ENCODE measurements around the gene ANKRD12.

ANKRD12 gene

DNA sequence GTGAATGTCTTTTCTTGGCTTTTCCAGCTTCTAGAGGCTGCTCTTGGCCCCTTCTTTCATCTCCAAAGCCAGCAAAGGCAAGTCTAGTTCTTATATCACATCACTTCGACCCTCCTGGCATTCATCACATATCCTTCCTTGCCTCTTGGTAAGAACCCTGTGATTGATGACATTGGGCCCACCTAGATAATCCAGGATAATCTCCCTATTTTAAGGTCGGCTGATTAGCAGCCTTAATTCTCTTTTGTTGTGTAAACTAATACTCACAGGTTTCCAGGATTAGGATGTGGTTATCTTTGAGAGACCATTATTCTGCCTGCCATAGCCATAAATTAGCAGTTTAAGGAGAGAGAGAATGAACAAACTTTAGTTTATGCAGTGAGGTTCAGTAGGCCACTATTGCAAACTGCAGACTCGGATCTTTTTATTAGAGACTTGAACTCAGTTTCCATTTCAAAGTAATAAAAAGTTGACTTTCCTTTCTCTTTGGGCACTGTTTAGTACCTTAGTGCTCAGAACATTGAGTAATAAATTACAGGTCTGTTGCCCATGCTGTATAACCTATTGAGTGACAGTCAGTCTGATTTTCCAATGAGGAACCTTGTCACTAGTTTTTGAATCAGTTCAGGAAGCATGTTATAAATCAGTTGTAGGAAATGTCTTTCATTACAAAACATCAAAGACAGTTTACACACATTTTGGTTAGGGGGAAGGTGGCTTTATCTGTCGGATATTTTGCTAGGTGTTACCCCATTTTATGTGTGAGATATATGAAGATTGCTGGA lies 29.6 kb upstream of the ANKRD12 start:
- Histone ChIP-seq H3K4me3 (ENCODE audit: low read length) (peak overlapping the region; percentile 79), H3K4me2 (ENCODE audit: low read length) (peak overlapping the region; percentile 85), H4K20me1 (ENCODE audit: control insufficient read depth, insufficient read depth, low read depth, low read length) (peaks cover 58% of the 10 kb centered on the region), H3K36me3 (ENCODE audit: control insufficient read depth, low read length) (peaks cover 90% of the 10 kb centered on the region), H3K4me1 (ENCODE audit: control insufficient read depth, low read length) (peaks cover 65% of the 10 kb centered on the region), H3K27me3 (ENCODE audit: control insufficient read depth, low read length) (no peaks in the 10 kb centered on the region), H3F3A (ENCODE audit: control insufficient read depth, insufficient read depth) (no peaks in the 10 kb centered on the region), H3K9me3 (ENCODE audit: control insufficient read depth, insufficient read depth, low read length) (no peaks in the 10 kb centered on the region), H3K27ac (ENCODE audit: low read depth, low read length) (no peak overlapping the region), H3K9me2 (replicated peaks; ENCODE audit: control insufficient read depth, low read length) (no peaks in the 10 kb centered on the region), H3K79me2 (ENCODE audit: control insufficient read depth, low read length) (peaks cover 97% of the 10 kb centered on the region)
- TF ChIP-seq, protein P1, sequence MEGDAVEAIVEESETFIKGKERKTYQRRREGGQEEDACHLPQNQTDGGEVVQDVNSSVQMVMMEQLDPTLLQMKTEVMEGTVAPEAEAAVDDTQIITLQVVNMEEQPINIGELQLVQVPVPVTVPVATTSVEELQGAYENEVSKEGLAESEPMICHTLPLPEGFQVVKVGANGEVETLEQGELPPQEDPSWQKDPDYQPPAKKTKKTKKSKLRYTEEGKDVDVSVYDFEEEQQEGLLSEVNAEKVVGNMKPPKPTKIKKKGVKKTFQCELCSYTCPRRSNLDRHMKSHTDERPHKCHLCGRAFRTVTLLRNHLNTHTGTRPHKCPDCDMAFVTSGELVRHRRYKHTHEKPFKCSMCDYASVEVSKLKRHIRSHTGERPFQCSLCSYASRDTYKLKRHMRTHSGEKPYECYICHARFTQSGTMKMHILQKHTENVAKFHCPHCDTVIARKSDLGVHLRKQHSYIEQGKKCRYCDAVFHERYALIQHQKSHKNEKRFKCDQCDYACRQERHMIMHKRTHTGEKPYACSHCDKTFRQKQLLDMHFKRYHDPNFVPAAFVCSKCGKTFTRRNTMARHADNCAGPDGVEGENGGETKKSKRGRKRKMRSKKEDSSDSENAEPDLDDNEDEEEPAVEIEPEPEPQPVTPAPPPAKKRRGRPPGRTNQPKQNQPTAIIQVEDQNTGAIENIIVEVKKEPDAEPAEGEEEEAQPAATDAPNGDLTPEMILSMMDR (IDR thresholded peaks at IDR 0.05; ENCODE audit: low read depth, low read length, poor library complexity, severe bottlenecking): no peak
- no peak for TF ChIP-seq EZH2phosphoT487 (IDR thresholded peaks at IDR 0.05; ENCODE audit: borderline replicate concordance, low read length)

DNA sequence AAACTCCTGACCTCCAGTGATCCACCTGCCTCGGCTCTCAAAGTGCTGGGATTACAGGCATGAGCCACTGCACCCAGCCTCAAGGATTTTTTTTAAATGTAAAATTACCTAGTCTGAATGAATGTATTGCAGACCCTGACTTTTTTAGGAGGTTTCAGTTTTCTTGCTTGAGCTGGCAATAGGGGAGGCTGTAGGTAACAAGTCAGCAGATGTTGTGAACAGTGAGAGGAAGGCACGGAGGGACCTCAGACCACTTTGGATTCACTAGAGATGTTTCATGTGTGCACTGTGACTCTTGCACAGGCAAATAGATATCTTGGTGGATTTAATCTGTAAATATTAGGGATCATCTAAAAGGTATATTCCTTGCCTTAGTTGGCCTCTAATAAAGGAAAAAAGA lies 27.7 kb upstream of the ANKRD12 start:
- Histone ChIP-seq H3K27me3 (ENCODE audit: control insufficient read depth, low read length) (no peaks in the 10 kb centered on the region), H3F3A (ENCODE audit: control insufficient read depth, insufficient read depth) (no peaks in the 10 kb centered on the region), H3K36me3 (ENCODE audit: control insufficient read depth, low read length) (peaks cover 85% of the 10 kb centered on the region), H3K9me3 (ENCODE audit: control insufficient read depth, insufficient read depth, low read length) (no peaks in the 10 kb centered on the region), H4K20me1 (ENCODE audit: control insufficient read depth, insufficient read depth, low read depth, low read length) (peaks cover 51% of the 10 kb centered on the region), H3K4me2 (ENCODE audit: low read length) (0 out of 2 replicates have a peak overlapping the region, but pooled peaks have one; percentile 1), H3K79me2 (ENCODE audit: control insufficient read depth, low read length) (peaks cover 100% of the 10 kb centered on the region), H3K27ac (ENCODE audit: low read depth, low read length) (no peak overlapping the region), H3K4me3 (ENCODE audit: low read length) (no peak overlapping the region), H3K9me2 (replicated peaks; ENCODE audit: control insufficient read depth, low read length) (no peaks in the 10 kb centered on the region), H3K4me1 (ENCODE audit: control insufficient read depth, low read length) (peaks cover 80% of the 10 kb centered on the region)
- TF ChIP-seq, protein P1 (IDR thresholded peaks at IDR 0.05; ENCODE audit: low read depth, low read length, poor library complexity, severe bottlenecking): no peak
- TF ChIP-seq EZH2phosphoT487 (IDR thresholded peaks at IDR 0.05; ENCODE audit: borderline replicate concordance, low read length): no peak

DNA sequence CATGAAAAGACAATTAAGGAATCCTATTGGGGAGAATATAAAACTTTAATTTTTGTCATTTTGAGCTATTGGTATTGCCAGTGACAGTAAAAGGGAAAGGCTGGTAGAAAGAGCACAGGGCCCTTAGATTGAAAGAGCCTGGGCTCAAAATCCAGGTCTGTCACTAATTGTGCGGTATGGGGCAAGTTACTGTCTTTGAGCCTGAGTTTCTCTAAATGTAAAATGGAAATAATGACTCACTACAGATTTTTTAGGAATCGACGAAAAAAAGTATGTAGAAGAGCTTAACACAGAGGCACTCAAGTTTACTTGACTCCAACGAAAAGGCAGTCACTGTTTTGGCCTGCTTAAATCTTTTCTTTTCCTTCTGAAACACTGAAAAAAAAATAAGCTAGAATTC lies 27.1 kb upstream of the ANKRD12 start:
- Histone ChIP-seq H3F3A (ENCODE audit: control insufficient read depth, insufficient read depth) (no peaks in the 10 kb centered on the region), H3K9me3 (ENCODE audit: control insufficient read depth, insufficient read depth, low read length) (no peaks in the 10 kb centered on the region), H3K4me2 (ENCODE audit: low read length) (0 out of 2 replicates have a peak overlapping the region, but pooled peaks have one; percentile 1), H3K27ac (ENCODE audit: low read depth, low read length) (no peak overlapping the region), H3K9me2 (replicated peaks; ENCODE audit: control insufficient read depth, low read length) (no peaks in the 10 kb centered on the region), H3K36me3 (ENCODE audit: control insufficient read depth, low read length) (peaks cover 81% of the 10 kb centered on the region), H3K4me1 (ENCODE audit: control insufficient read depth, low read length) (peaks cover 76% of the 10 kb centered on the region), H3K27me3 (ENCODE audit: control insufficient read depth, low read length) (no peaks in the 10 kb centered on the region), H4K20me1 (ENCODE audit: control insufficient read depth, insufficient read depth, low read depth, low read length) (peaks cover 45% of the 10 kb centered on the region), H3K4me3 (ENCODE audit: low read length) (no peak overlapping the region), H3K79me2 (ENCODE audit: control insufficient read depth, low read length) (peaks cover 100% of the 10 kb centered on the region)
- TF ChIP-seq, protein P1 (IDR thresholded peaks at IDR 0.05; ENCODE audit: low read depth, low read length, poor library complexity, severe bottlenecking): no peak
- no peak for TF ChIP-seq EZH2phosphoT487 (IDR thresholded peaks at IDR 0.05; ENCODE audit: borderline replicate concordance, low read length)

Measured in DOHH2 (cell line).